NCI-H345 treated with DMSO at 0.1 percent for 48 hours (cell line): Measurements from ENCODE around the gene BTBD1.
"Not testable (repeated sequence)": the region's sequence is repeated elsewhere in the genome, so short reads cannot be mapped to it uniquely, and the experiment has no call there.

Source experiments
- DNase-seq: peaks from one replicate; lab custom pipeline; 2025; ENCODE audit not compliant: unreplicated experiment; lab: John Stamatoyannopoulos, UW

Gene BTBD1

DNA sequence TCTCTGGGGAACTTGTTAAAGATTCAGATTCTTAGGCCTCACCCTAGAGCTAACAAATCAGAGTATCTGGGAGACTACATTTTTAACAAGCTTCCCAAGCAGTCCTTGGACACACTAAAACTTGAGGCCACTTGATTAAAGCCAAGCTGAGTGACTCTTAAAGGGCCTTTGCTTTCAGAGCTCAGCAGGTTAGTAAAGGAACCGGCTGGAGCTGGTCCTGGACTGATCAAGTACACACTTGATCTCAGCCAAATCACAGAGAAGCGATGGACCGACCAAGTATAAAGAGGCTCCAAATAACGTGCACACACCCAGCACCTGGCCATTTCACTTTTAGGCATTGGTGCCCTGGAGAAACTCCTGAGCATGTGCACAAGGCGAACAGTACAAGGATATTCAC is 27.5 kb upstream of the BTBD1 start:
- no peak for DNase-seq

DNA sequence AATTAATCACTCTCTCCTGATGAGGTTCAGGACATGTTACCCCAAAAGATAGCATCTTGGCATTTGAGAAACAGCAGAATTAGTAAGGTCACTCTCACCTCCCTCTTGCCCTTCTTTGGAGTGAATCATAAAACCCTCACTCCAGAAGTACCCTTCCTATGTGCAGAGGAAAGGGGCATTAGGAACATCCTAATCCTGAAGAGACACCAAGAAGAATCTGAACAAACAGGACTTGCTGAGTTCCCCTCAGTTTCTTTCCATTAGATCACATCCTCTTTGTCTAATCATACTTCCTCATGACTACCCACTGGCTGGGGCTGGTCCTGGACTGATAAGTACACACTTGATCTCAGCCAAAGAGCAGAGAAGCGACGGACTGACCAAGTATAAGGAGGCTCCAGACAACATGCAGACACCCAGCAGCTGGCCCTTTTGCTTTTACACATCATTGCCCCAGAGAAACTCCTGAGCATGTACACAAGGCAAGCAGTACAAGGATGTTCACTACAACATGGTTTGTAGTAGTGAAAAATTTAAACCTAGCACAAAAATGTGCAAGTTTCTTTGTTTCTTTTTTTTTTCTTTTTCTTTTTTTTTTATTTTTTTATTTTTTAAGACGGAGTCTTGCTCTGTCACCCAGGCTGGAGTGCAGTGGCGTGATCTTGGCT is 25.4 kb upstream of the BTBD1 start:
- no peak for DNase-seq

DNA sequence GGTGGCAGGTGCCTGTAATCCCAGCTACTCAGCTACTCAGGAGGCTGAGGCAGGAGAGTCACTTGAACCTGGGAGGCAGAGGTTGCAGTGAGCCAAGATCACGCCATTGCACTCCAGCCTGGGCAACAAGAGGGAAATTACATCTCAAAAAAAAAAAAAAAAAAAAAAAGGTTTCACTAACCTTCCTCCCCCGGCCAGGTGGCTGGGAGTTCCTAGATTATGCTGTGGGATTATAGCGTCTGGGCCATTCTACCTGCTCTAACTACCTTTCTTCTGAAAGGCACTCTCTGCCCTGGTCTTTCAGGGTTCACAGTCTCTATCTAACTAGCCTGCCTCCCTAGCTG is 24.9 kb upstream of the BTBD1 start:
- DNase-seq = not testable (repeated sequence)

DNA sequence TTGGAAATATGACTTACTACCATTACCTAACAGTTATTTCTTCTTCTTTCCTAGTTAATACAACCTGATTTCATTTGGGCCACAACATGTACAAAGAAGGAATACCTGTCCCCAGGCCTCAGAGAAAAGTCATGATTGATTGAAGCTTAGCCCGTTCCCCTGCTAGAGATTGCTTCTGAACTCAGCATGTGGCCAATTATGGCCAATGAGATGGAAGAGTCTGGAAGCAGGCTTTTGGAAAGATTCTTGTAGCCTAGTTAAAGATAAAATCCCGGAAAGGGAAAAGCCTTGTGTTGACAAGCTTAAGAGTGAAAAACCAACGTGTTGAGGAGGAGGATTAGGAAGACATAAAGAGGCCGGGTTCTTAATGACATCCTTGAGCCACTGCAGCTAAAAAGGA is 23.4 kb upstream of the BTBD1 start:
- DNase-seq = no peak

DNA sequence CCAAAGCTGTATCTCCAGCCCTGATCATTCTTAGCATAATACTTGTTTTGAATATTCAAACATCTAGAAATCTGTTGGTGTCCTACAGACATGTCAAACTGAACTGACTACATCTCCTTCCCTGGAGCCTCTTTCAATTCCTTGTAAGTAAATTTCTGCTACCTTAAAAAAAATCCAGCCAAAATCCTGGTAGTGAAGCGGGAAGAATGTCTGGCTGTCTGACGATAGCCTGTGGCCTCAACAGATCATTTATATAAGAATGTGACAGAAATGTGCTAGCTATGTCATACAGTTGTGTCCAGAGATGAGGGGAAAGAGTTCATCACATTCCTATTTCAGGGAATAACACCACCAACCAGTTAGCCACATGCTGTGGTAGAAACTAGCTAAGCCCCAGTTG is 21.8 kb upstream of the BTBD1 start:
- no peak for DNase-seq

DNA sequence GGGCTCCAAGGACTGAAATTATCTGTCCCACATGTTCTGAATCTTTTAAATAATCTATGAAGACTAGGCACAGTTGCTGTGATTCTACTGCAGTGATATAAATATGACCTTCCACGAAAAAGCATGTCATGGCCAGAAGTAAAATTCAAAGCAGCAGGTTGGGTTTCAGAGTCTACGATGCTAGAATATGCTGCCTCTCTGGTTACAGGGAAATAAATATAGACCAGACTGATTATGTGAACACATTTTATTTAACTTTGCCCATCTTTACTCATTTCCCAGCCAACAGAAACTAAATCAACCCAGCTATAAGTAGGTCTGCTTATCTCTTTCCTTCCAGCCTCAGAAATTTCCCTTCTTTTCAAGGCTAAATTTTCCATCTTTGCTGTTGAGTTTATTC is 20.5 kb upstream of the BTBD1 start:
- DNase-seq = no peak

DNA sequence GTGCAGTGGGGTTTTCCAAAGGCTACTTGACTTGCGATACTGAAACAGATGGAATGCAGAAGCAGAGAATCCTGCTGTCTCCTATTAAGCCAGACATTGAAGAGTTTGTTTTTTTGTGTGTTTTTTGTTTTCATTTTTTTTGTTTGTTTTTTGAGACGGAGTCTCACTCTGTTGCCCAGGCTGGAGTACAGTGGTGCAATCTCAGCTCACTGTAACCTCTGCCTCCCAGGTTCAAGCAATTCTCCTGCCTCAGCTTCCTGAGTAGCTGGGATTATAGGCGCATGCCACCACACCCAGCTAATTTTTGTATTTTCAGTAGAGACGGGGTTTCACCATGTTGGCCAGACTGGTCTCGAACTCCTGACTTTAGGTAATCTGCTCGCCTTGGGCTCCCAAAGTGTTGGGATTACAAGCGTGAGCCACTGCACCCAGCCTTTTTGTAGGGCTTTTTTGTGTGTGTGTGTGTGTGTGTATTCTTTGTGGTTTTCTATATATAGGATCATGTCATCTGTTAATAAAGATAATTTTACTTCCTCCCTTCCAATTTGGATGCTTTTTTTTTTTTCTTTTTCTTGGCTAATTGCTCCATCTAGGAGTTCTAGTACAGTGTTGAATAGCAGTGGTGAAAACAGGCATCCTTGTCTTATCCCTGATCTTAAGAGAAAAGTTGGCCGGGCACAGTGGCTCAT is 19.0 kb upstream of the BTBD1 start:
- not testable (repeated sequence) for DNase-seq

DNA sequence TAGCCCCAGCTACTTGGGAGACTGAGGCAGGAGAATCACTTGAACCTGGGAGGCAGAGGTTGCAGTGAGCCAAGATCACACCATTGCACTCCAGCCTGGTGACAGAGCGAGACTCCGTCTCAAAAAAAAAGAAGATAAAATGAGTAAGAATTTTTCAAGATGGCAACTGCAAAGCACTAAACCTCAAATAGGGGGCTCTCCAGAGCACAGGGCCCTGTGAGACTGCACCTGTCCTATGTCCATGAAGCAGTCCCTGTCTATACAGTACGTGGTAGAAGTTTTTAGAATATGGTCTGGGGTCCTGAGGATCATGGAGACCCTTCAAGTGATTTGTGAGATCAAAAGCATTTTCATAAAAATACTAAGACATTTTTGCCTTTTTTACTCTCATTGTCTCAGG is 18.4 kb upstream of the BTBD1 start:
- DNase-seq = not testable (repeated sequence)

DNA sequence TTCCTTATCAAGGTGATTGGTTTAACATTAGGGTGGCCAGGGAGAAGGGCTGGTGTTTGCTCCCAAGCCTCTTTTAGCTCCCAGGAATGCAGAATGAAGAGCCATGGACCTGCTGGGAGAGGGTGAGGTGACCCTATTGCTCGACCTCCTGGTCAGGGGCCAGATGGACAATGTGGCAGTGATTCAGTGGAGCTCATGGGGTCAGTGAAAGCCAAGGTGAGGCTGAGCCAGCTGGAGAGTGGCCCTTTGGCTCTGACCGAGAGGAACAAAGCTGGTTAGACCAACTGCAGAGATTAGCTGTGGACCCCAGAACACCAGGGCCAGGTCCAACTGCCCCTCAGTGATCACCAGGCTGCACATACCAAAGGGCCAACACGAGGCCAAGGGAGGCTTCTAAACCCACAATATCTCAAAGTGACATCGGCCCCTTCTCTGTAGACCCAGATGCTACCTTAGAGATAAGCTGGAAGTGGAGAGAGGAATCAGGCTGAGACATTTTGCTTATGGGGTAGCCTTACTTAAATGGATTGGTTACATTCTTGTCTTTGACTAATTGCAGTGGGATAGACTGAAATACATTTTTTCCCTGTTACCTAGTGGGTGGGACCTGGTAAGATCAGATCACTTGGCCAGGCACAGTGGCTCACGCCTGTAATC is 15.8 kb upstream of the BTBD1 start:
- no peak for DNase-seq

DNA sequence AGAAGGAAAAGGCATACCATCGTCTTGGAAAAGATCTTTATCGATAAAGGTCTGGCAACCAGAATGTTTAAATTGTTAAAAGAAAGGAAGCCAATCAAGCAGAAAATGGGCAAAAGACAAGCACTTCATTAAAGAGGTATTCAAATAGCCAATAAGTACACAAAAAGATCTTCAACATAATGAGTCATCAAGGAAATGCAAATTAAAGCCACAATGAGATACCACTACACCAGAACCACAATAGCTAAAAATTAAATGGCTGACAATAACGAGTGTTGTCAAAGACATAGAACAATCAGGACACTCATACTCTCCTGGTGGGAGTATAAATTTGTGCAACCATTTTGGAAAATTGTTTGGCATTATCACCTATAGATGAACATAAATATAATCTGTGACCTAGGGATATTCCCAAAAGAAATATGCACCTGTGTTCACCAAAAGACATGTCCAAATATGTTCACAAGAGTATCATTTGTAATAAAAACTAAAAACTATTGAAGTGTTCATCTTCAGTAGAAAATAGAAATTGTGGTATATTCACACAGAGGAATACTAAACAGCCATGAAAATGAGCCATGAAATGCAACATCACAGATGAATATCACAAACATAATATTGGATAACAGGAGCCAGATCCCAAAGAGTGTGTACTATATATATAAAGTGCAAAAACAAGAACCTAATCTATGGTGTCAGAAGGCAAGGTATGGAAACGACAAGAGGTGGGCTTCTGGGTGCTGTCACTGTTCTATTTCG is 14.4 kb upstream of the BTBD1 start:
- no peak for DNase-seq

DNA sequence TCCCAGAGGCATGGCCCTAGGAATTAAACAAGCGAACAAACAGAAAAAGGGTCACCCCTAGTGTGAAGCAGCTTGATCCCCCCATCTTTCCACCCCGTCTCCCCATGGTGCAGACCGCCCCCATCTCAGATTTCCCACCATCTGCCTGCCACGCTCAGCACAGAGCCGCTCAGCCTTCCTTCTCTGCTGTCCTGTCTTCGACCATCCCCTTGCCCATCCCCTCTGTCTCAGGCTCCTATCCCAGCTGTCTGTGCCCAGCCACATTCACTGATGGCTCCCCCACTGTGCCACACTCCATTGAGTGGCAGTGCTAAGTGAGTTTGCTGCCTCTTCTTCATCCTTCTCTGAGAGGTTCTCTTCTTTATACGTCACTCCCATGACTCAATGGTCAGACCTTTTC is 11.7 kb upstream of the BTBD1 start:
- no peak for DNase-seq

DNA sequence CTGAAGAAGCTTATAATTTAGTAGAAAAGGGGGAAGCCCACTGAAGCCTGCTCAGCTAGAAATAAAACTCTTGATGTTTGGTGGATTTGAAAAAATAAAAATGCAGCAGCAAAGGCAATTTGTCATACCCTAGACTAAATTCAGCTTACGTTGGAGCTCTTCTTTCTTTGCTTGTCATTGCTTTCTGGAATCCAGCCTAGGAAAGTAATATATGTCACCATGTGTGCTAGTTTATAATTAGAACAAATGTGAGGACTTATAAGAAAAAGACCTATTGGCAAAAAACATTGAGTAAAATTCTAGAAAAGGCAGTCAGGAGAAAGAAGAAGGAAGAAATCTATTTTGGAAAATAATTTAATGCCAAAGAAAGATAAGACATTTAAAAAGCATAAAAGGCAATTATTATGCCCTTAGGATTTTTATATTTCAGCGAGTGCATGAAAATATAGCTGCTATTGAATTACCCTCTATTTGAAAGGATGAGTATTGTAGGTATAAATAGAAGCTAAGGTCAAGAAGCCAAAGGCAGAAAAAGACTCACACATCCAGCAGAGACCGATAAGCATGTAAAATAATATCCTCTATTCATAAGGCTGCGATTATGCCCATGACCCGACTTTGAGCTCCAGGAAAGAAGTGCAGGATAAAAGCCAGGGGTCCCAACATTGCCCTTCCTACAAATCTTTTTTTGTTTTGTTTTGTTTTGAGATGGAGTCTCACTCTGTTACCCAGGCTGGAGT is 10.6 kb upstream of the BTBD1 start:
- no peak for DNase-seq

DNA sequence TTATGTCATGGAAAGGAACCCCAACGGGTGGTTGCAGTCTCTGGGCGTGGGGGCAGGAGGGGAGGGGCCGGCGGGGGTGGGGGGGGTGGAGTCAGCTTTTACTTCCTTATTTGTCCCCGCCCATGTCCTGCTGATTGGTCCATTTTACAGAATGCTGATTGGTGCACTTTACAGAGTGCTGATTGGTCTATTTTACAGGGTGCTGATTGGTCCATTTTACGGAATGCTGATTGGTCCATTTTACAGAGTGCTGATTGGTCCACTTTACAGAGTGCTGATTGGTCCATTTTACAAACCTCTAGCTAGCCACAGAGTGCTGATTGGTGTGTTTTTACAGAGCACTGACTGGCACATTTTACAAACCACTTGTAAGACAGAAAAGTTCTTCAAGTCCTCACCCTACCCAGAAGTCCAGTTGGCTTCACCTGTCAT is 2.2 kb upstream of the BTBD1 start:
- DNase-seq = not testable (repeated sequence)

DNA sequence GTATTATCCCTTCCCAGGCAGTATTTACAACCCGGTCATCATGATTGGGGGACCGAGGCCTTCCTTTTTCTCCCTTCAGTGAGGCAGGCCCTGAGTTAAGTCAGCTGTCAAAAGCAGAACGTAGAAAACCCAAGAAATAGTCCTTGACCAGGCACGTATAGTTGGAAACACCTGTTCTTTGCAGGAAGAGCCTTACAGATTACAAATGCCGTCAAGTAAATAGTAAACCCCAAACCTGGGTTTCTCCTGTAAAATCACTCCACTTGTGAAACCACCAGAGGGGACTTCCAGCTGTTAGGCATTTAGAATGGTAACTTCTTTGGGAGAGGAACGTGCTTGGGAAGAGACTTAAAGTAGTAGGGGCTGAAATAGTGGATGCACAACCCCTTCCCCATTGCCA is 1.0 kb upstream of the BTBD1 start:
- no peak for DNase-seq

DNA sequence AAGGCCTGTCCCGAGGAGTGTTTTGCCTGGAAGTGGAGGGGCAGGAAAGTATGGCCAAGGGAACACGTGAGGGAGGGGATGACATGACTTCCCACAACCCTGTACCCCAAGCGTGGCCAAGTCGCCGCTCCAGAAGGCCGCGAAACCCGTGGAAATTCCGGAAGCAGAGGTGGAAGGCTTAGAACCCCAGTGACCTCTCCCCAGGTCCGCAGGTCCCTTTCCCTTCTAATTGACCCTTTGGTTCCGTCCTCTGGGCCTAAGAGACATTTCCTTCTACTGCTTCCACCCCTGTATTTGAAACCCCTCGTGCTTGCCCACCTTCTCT is 548 bp upstream of the BTBD1 start:
- no peak for DNase-seq

DNA sequence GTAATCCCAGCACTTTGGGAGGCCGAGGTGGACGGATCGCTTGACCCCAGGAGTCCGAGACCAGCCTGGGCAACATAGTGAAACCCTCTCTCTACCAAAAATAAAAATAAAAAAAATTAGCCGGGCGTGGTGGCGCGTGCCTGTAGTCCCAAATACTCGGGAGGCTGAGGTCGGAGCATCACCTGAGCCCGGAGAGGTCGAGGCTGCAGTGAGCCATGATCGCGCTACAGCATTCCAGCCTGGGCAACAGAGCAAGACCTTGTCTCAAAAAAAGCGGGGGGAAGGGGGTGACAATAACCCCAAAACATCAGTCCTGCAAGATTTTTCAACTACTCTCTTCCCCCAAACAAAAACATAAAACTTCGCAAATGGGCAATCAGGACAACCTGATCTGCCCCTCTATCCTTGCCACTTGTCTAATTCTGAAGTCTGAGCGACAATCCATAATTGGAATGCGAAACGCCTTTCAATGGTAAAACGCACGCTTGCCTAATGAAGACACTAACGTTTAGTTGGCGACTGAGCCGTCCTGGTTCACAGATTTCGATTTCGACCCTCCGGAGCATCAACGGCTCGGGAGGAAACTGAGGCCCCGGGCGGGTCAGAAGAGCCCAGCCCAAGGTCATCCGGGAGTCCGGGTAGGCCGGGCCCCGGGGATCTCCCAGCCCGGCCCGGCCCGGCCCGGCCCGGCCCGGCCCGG is 868 bp downstream of the BTBD1 start:
- no peak for DNase-seq

DNA sequence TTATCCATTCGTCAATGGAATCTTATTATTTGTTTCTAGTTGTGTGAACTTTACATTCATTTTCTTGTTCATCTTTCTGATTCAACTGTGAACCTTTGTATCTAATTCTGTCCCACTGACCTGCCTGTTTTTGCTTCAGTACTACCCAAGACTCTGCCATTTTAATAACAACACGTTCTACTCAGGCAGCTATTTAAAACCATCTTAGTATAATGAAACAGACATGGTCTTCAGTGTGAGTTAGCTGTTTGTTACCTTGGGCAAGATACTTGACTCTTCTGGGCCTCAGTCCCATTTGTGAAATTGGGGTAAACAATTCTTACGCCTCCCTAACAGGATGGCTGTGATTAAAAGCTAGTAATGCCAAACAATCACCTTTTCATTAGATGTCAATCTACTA is 1.6 kb downstream of the BTBD1 start:
- DNase-seq = no peak

DNA sequence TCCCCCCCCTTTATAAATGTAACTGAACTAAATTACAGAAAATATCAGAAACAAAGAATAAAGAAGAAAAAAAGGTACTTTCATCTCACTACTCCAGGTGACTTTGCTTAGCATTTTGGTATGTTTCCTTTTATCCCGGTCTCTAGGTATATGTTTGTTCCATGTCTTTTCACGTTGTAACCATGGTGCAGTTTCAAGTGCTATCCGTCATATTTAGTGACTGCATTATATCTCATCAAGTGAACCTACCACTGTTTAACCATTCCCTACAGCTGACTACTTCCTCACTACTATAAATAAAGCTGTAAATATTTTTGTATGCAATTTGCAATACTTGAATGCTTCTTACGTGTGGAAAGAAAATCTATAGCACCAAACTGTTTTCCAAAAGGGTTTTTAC is 2.2 kb downstream of the BTBD1 start:
- DNase-seq = no peak

DNA sequence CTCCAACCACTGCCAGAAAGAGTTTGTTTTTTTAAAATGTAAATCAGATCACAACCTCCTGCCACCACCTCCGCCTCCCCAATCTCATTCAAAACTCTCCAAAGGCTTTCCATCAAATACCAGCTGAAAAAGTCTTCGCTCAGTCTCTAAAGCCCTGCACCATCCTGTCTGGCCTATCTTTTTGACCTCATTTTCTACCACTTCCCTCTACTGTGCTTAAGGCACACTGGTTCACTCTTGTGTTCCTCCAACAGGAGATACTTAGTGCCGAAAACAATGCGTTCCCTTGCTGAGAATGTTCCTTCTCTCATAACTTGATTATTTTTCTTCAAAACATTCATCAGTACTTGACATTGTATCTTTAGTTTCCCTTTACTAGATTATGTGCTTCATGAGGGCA is 3.5 kb downstream of the BTBD1 start:
- DNase-seq = no peak

DNA sequence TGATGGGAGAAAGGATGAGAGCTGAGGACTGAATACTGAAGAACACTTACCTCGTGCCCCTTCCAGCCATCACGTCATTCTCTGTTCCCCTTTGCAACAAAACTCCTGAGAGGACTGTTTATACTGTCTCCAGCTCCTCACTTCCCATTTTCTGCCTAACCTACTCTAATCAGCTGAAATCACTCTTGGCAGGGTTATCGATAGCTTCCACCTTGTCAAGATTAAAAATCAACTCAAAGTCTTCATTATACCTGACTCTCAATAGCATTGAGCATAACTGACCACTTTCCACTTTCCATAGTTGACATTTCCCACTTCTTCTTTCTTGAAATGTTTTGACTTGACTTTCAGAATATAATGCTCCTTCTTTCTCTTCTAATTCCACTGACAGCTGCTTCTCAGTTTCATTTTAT is 4.3 kb downstream of the BTBD1 start:
- DNase-seq = no peak

DNA sequence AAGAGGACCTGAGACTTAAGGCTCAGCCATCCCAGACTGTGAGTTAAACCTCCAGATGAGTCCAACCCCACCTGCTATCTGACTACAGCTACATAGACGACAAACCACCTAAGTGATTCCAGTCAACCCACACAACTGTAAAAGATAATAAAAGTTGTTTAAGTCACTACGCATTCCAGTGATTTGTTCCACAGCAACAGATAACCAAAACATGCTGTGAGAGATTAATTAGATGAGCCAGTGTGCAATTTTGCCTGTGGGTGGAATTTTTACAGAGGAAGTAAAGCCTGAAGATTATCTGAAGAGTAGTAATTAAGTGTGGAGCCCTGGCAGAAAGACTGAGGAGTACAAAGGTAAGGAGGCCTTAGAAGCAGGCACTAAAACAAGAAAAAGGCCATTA is 5.4 kb downstream of the BTBD1 start:
- DNase-seq = no peak
